NCI-H1048 (cell line): ENCODE measurements around the gene ITPKB.

Experiments
- DNase-seq: peaks from one replicate; lab custom pipeline; 2025; lab: John Stamatoyannopoulos, UW

The ITPKB gene

GRCh38 chr1:226637147-226637935 is 101.7 kb downstream of the ITPKB start:
- DNase-seq, result no peak

- DNase-seq, result no peak
Measured at GRCh38 chr1:226636847-226637096, 102.3 kb downstream of the ITPKB start.

- no peak for DNase-seq
Measured at GRCh38 chr1:226635456-226635941, 103.6 kb downstream of the ITPKB start.

GRCh38 chr1:226634611-226635246 is 104.4 kb downstream of the ITPKB start:
- no peak for DNase-seq

GRCh38 chr1:226634166-226634588 is 104.9 kb downstream of the ITPKB start:
- peak; percentile 75 for DNase-seq

GRCh38 chr1:226633541-226634165 is 105.4 kb downstream of the ITPKB start:
- no peak for DNase-seq

- DNase-seq, result no peak
Measured at GRCh38 chr1:226632922-226633351, 106.1 kb downstream of the ITPKB start.

GRCh38 chr1:226632169-226632879 is 106.8 kb downstream of the ITPKB start:
- no peak for DNase-seq

GRCh38 chr1:226631229-226632000 is 107.7 kb downstream of the ITPKB start:
- DNase-seq, result no peak

- DNase-seq, result no peak
Measured at GRCh38 chr1:226630592-226630991, 108.5 kb downstream of the ITPKB start.

- DNase-seq, result no peak
Measured at GRCh38 chr1:226629896-226630550, 109.1 kb downstream of the ITPKB start.

- no peak for DNase-seq
Measured at GRCh38 chr1:226629210-226629895, 109.7 kb downstream of the ITPKB start.

GRCh38 chr1:226628612-226629155 is 110.4 kb downstream of the ITPKB start:
- no peak for DNase-seq

GRCh38 chr1:226627924-226628611 is 111.0 kb downstream of the ITPKB start:
- no peak for DNase-seq

GRCh38 chr1:226627050-226627755 is 111.9 kb downstream of the ITPKB start:
- no peak for DNase-seq

- peak; percentile 56 for DNase-seq
Measured at GRCh38 chr1:226626577-226626956, 112.5 kb downstream of the ITPKB start.

- DNase-seq, result no peak
Measured at GRCh38 chr1:226625832-226626576, 113.1 kb downstream of the ITPKB start.

- no peak for DNase-seq
Measured at GRCh38 chr1:226625326-226625725, 113.8 kb downstream of the ITPKB start.
